Natural killer cell (primary cell): Measurements from ENCODE around the gene ACTN2. TPM values are rescaled to one million over a fixed set of nuclear protein-coding genes. Genes with fewer than 3 reads are reported as not detected.
A peak's percentile ranks its signal among the peaks of the same experiment; 100 is the strongest.

Experiments
- ATAC-seq, 3 donors: fragments of 150-1000 bp in 2 of 3; fragments of 200-7000 bp in 1 of 3; cut with Tn5 transposase; 1 replicate in 1 of 3; 2 replicates in 2 of 3; pipeline ENCODE4 v1.10.0; 2021; ENCODE audit warnings: mild to moderate bottlenecking in 2 of 3, moderate library complexity in 2 of 3
- DNase-seq, 2 donors: peaks; one replicate each; pipeline versions ENCODE4 v3.0.0 to v3.0.0-alpha.2; 2013 to 2021; ENCODE audit warnings: mixed read lengths in 1 of 2
- H3K27ac ChIP-seq: one replicate; pipeline ENCODE4 v1.5.1; 2013; ENCODE audit warnings: mild to moderate bottlenecking, low read length
- H3K27me3 ChIP-seq: one replicate; pipeline ENCODE4 v1.6.1; 2013; ENCODE audit warnings: low read length; ENCODE audit not compliant: control insufficient read depth, insufficient read depth
- H3K36me3 ChIP-seq: one replicate; pipeline ENCODE4 v1.6.1; 2013; ENCODE audit warnings: low read length; ENCODE audit not compliant: control insufficient read depth, insufficient read depth
- H3K4me1 ChIP-seq: one replicate; pipeline ENCODE4 v1.6.1; 2013; ENCODE audit warnings: low read length; ENCODE audit not compliant: control insufficient read depth, insufficient read depth
- H3K4me3 ChIP-seq: one replicate; pipeline ENCODE4 v1.5.1; 2013; ENCODE audit warnings: low read length
- H3K9me3 ChIP-seq: one replicate; pipeline ENCODE4 v1.6.1; 2013; ENCODE audit warnings: low read length; ENCODE audit not compliant: control insufficient read depth, insufficient read depth
- H3K27ac Mint-ChIP-seq, 2 donors: one replicate each; pipeline ENCODE4 v1.8.0; 2022; ENCODE audit warnings: mild to moderate bottlenecking in 2 of 2, mixed read lengths in 2 of 2, moderate library complexity in 1 of 2
- H3K27me3 Mint-ChIP-seq, 2 donors: one replicate each; pipeline ENCODE4 v1.8.0; 2022; ENCODE audit warnings: low read depth in 2 of 2, mixed read lengths in 2 of 2
- H3K36me3 Mint-ChIP-seq: one replicate; pipeline ENCODE4 v1.8.0; 2022; ENCODE audit warnings: mixed read lengths
- H3K4me1 Mint-ChIP-seq, 2 donors: one replicate each; pipeline ENCODE4 v1.8.0; 2022; ENCODE audit warnings: mixed read lengths in 2 of 2
- H3K4me3 Mint-ChIP-seq: one replicate; pipeline ENCODE4 v1.8.0; 2022; ENCODE audit warnings: mild to moderate bottlenecking, moderate library complexity, mixed read lengths
- H3K9me3 Mint-ChIP-seq, 2 donors: one replicate each; pipeline ENCODE4 v1.8.0; 2022; ENCODE audit warnings: mixed read lengths in 2 of 2
- CTCF ChIP-seq: fragments of 200-600 bp; IDR thresholded peaks from one replicate; pipeline ENCODE4 v1.8.0; 2022; ENCODE audit warnings: antibody characterized with exemption
- WGBS: methylation state at CpG from one replicate; pipeline ENCODE4 v1.1.7; 2013; ENCODE audit warnings: missing lambda C conversion rate; ENCODE audit not compliant: insufficient coverage; 5-methylcytosine and 5-hydroxymethylcytosine counted together
- intact Hi-C: fragments of 100-400 bp; cut with micrococcal nuclease; formaldehyde crosslinking; loops from one replicate; pipeline ENCODE4 v1.14.2; 2022
- total RNA-seq, 4 donors: library from RNA; stranded (reverse); fragments of 120-200 nt in 1 of 4; gene quantifications; one replicate each; pipeline versions ENCODE4 v1.2.3 to v1.2.4, GENCODE V29; 2013 to 2022

The ACTN2 gene
- total RNA-seq, 3 donors from 2014 or later (not counting 1 experiment from before 2014, with no cell fraction given): not detected

GRCh38 chr1:236681219-236681618 is 5.1 kb upstream of the ACTN2 start:
- Histone ChIP-seq H3K9me3 (no peaks in the 10 kb centered on the region), H3K4me1 (no peaks in the 10 kb centered on the region), H3K36me3 (no peaks in the 10 kb centered on the region), H3K27me3 (peaks cover 2% of the 10 kb centered on the region), H3K27ac (no peak overlapping the region), H3K4me3 (no peak overlapping the region)
- Mint-ChIP-seq H3K36me3 (no peaks in the 10 kb centered on the region), H3K27ac (no peak overlapping the region), H3K4me1 (peaks cover 6 to 9% of the 10 kb centered on the region in 2 donors), H3K9me3 (peaks cover 5 to 6% of the 10 kb centered on the region in 2 donors), H3K27me3 (peaks cover 9 to 37% of the 10 kb centered on the region in 2 donors), H3K4me3 (no peak overlapping the region)
- DNase-seq (no peak), ATAC-seq (no peak)
- intact Hi-C loops: no loop called here
- 88% methylated on average over 3 of the region's 3 CpGs for WGBS
- no peak for TF ChIP-seq CTCF

- peak overlapping the region; percentile 2 to 52 for H3K27ac Mint-ChIP-seq
- Histone ChIP-seq H3K27ac (no peak overlapping the region), H3K27me3 (peaks cover 18% of the 10 kb centered on the region), H3K4me3 (no peak overlapping the region), H3K9me3 (no peaks in the 10 kb centered on the region), H3K4me1 (peaks cover 11% of the 10 kb centered on the region), H3K36me3 (no peaks in the 10 kb centered on the region)
- H3K36me3 Mint-ChIP-seq: no peaks in the 10 kb centered on the region
- TF ChIP-seq CTCF: no peak
- no peak for ATAC-seq
- peak overlapping the region; percentile 76 for H3K4me3 Mint-ChIP-seq
- DNase-seq: no peak
- peaks cover 6 to 16% of the 10 kb centered on the region in 2 donors for H3K4me1 Mint-ChIP-seq
- peaks cover 5 to 6% of the 10 kb centered on the region in 2 donors for H3K9me3 Mint-ChIP-seq
- H3K27me3 Mint-ChIP-seq: peaks cover 25 to 34% of the 10 kb centered on the region in 2 donors
- 87% methylated on average over 12 of the region's 12 CpGs for WGBS
- intact Hi-C loops: no loop called here
Measured at GRCh38 chr1:236685205-236685916, 938 bp upstream of the ACTN2 start.

GRCh38 chr1:236686815-236687160 is 489 bp downstream of the ACTN2 start:
- Mint-ChIP-seq H3K27me3 (peaks cover 26 to 32% of the 10 kb centered on the region in 2 donors), H3K4me1 (peaks cover 6 to 16% of the 10 kb centered on the region in 2 donors)
- peak; percentile 16 to 21 (median 20) for ATAC-seq

More at GRCh38 chr1:236686815-236687160, 489 bp downstream of the ACTN2 start:
- Mint-ChIP-seq H3K27ac (no peak overlapping the region), H3K9me3 (peaks cover 5 to 6% of the 10 kb centered on the region in 2 donors), H3K36me3 (no peaks in the 10 kb centered on the region), H3K4me3 (peak overlapping the region; percentile 63)
- Histone ChIP-seq H3K4me3 (no peak overlapping the region), H3K27ac (no peak overlapping the region), H3K9me3 (no peaks in the 10 kb centered on the region), H3K36me3 (no peaks in the 10 kb centered on the region), H3K27me3 (peaks cover 22% of the 10 kb centered on the region), H3K4me1 (peaks cover 11% of the 10 kb centered on the region)
- intact Hi-C loops: no loop called here
- peak in 1 of 2 donors; percentile 6 for DNase-seq
- 20% methylated on average over 31 of the region's 31 CpGs for WGBS
- no peak for TF ChIP-seq CTCF
